ENCODE data around the gene OSBPL8.
A peak's percentile ranks its signal among the peaks of the same experiment; 100 is the strongest.
"Not testable (repeated sequence)": the region's sequence is repeated elsewhere in the genome, so short reads cannot be mapped to it uniquely, and the experiment has no call there.

Gene OSBPL8

GRCh38 chr12:76360316-76360715 is 199.3 kb downstream of the OSBPL8 start:
- DNase-seq (ENCODE audit: low read depth) = no peak

- DNase-seq (ENCODE audit: low read depth) = no peak
Observed at GRCh38 chr12:76356071-76356470, 203.5 kb downstream of the OSBPL8 start.

GRCh38 chr12:76348079-76348901 is 211.3 kb downstream of the OSBPL8 start, which contains the start of gene BBS10:
Gene BBS10 (minus strand): TSS chr12:76348415. CDS start chr12:76348358, 57 bp downstream.
- peak; percentile 95 for DNase-seq (ENCODE audit: low read depth)

GRCh38 chr12:76346798-76347420 is 212.7 kb downstream of the OSBPL8 start:
- peak; percentile 81 for DNase-seq (ENCODE audit: low read depth)

GRCh38 chr12:76346236-76346635 is 213.3 kb downstream of the OSBPL8 start:
- DNase-seq (ENCODE audit: low read depth) = peak; percentile 20

- DNase-seq (ENCODE audit: low read depth) = no peak
Observed at GRCh38 chr12:76345569-76345968, 214.0 kb downstream of the OSBPL8 start.

- no peak for DNase-seq (ENCODE audit: low read depth)
Observed at GRCh38 chr12:76341436-76342030, 218.0 kb downstream of the OSBPL8 start.

GRCh38 chr12:76340680-76341435 is 218.7 kb downstream of the OSBPL8 start:
- DNase-seq (ENCODE audit: low read depth) = no peak

- DNase-seq (ENCODE audit: low read depth) = peak; percentile 69
Observed at GRCh38 chr12:76337583-76337982, 222.0 kb downstream of the OSBPL8 start.

GRCh38 chr12:76332606-76333005 is 227.0 kb downstream of the OSBPL8 start:
- no peak for DNase-seq (ENCODE audit: low read depth)

GRCh38 chr12:76329606-76330005 is 230.0 kb downstream of the OSBPL8 start:
- DNase-seq (ENCODE audit: low read depth) = no peak

- peak; percentile 91 for DNase-seq (ENCODE audit: low read depth)
Observed at GRCh38 chr12:76329159-76329558, 230.4 kb downstream of the OSBPL8 start.

- DNase-seq (ENCODE audit: low read depth) = not testable (repeated sequence)
Observed at GRCh38 chr12:76319595-76320319, 239.8 kb downstream of the OSBPL8 start.

- DNase-seq (ENCODE audit: low read depth) = peak; percentile 36
Observed at GRCh38 chr12:76318773-76319594, 240.6 kb downstream of the OSBPL8 start.

- DNase-seq (ENCODE audit: low read depth) = no peak
Observed at GRCh38 chr12:76317976-76318375, 241.6 kb downstream of the OSBPL8 start.

GRCh38 chr12:76316468-76316867 is 243.1 kb downstream of the OSBPL8 start:
- DNase-seq (ENCODE audit: low read depth) = no peak

- no peak for DNase-seq (ENCODE audit: low read depth)
Observed at GRCh38 chr12:76313299-76313698, 246.3 kb downstream of the OSBPL8 start.

- no peak for DNase-seq (ENCODE audit: low read depth)
Observed at GRCh38 chr12:76312315-76312714, 247.3 kb downstream of the OSBPL8 start.

GRCh38 chr12:76311796-76312195 is 247.8 kb downstream of the OSBPL8 start:
- DNase-seq (ENCODE audit: low read depth) = peak; percentile 56

- peak; percentile 67 for DNase-seq (ENCODE audit: low read depth)
Observed at GRCh38 chr12:76310110-76310509, 249.5 kb downstream of the OSBPL8 start.

GRCh38 chr12:76308866-76309265 is 250.7 kb downstream of the OSBPL8 start:
- DNase-seq (ENCODE audit: low read depth) = no peak
